HG02885 (cell line): ENCODE results near the gene CAMKMT.
A peak's percentile ranks its signal among the peaks of the same experiment; 100 is the strongest.

Experiments used
- ATAC-seq: cut with Tn5 transposase; IDR thresholded peaks from one replicate; pipeline ENCODE4 v1.9.1; 2021; ENCODE audit warnings: mild to moderate bottlenecking; ENCODE audit not compliant: unreplicated experiment, poor library complexity

Gene CAMKMT

GRCh38 chr2:44753552-44754285 is 392.0 kb downstream of the CAMKMT start:
- peak; percentile 58 for ATAC-seq

GRCh38 chr2:44758591-44758990 is 396.8 kb downstream of the CAMKMT start:
- ATAC-seq = no peak

GRCh38 chr2:44759823-44760222 is 398.1 kb downstream of the CAMKMT start:
- no peak for ATAC-seq

- ATAC-seq = no peak
Observed at GRCh38 chr2:44763275-44763782, 401.6 kb downstream of the CAMKMT start.

GRCh38 chr2:44766220-44766619 is 404.5 kb downstream of the CAMKMT start:
- no peak for ATAC-seq

- no peak for ATAC-seq
Observed at GRCh38 chr2:44766777-44767176, 405.0 kb downstream of the CAMKMT start.

- no peak for ATAC-seq
Observed at GRCh38 chr2:44767691-44768090, 405.9 kb downstream of the CAMKMT start.

- no peak for ATAC-seq
Observed at GRCh38 chr2:44768438-44769236, 406.9 kb downstream of the CAMKMT start.

GRCh38 chr2:44769349-44770011 is 407.7 kb downstream of the CAMKMT start:
- no peak for ATAC-seq

- no peak for ATAC-seq
Observed at GRCh38 chr2:44770221-44771195, 408.8 kb downstream of the CAMKMT start.

- ATAC-seq = no peak
Observed at GRCh38 chr2:44771522-44771921, 409.8 kb downstream of the CAMKMT start.

GRCh38 chr2:44772131-44772530 is 410.4 kb downstream of the CAMKMT start:
- no peak for ATAC-seq

GRCh38 chr2:44772669-44773378 is 411.1 kb downstream of the CAMKMT start:
- no peak for ATAC-seq

- ATAC-seq = no peak
Observed at GRCh38 chr2:44774826-44775492, 413.2 kb downstream of the CAMKMT start.

GRCh38 chr2:44777036-44777435 is 415.3 kb downstream of the CAMKMT start:
- no peak for ATAC-seq

- ATAC-seq = no peak
Observed at GRCh38 chr2:44777537-44777936, 415.8 kb downstream of the CAMKMT start.

- peak; percentile 51 for ATAC-seq
Observed at GRCh38 chr2:44778221-44778654, 416.5 kb downstream of the CAMKMT start.

GRCh38 chr2:44778671-44779476 is 417.1 kb downstream of the CAMKMT start:
- peak; percentile 99 for ATAC-seq
